OCI-LY7 (cell line): ENCODE data around the gene NUDT3. TPM values are rescaled to one million over a fixed set of nuclear protein-coding genes. Genes with fewer than 3 reads are reported as not detected.

Source experiments
- BruUV-seq: library from RNA; stranded (reverse); fragments of 400-500 nt; replicated peaks from 2 replicates; lab custom pipeline; 2021; lab: Mats Ljungman, UMichigan
- CTCF ChIA-PET: fragments of 300-600 bp; sonication (Branson Sonifier 250); formaldehyde crosslinking; loops from one replicate; lab custom pipeline; 2022; ENCODE audit warnings: antibody characterized with exemption; ENCODE audit not compliant: unreplicated experiment; lab: Charles Lee
- POLR2A ChIA-PET: fragments of 300-600 bp; sonication (Branson Sonifier 250); formaldehyde crosslinking; loops from one replicate; lab custom pipeline; 2022; ENCODE audit warnings: antibody characterized with exemption; lab: Charles Lee
- DNase-seq: peaks from one replicate; pipeline ENCODE4 v3.0.0-alpha.2; 2015; ENCODE audit warnings: low spot score
- H2AFZ ChIP-seq: fragments of 200-600 bp; sonication (generic), shearing (Covaris generic); 2 replicates; pipeline ENCODE4 v1.6.1; 2014; ENCODE audit warnings: mild to moderate bottlenecking, antibody characterized with exemption, low read length, moderate library complexity
- H3K27ac ChIP-seq: fragments of 200-600 bp; sonication (generic); 2 replicates; pipeline ENCODE4 v1.5.1; 2014; ENCODE audit warnings: mixed run types, low read depth, mild to moderate bottlenecking, moderate library complexity, low read length, inconsistent platforms; ENCODE audit not compliant: poor library complexity, severe bottlenecking
- H3K36me3 ChIP-seq: fragments of 200-600 bp; sonication (generic); 2 replicates; pipeline ENCODE4 v1.6.1; 2014; ENCODE audit warnings: mild to moderate bottlenecking, antibody characterized with exemption, low read length, moderate library complexity, mixed read lengths; ENCODE audit not compliant: insufficient read depth
- H3K4me1 ChIP-seq: fragments of 200-600 bp; sonication (generic); 2 replicates; pipeline ENCODE4 v1.5.1; 2014; ENCODE audit warnings: mild to moderate bottlenecking, low read length; ENCODE audit not compliant: insufficient read depth, poor library complexity, severe bottlenecking
- H3K4me2 ChIP-seq: fragments of 200-600 bp; sonication (generic); 2 replicates; pipeline ENCODE4 v1.6.1; 2014; ENCODE audit warnings: mild to moderate bottlenecking, low read length
- H3K4me3 ChIP-seq: fragments of 200-600 bp; sonication (generic); 2 replicates; pipeline ENCODE4 v1.5.1; 2014; ENCODE audit warnings: mild to moderate bottlenecking, low read depth, low read length; ENCODE audit not compliant: poor library complexity, severe bottlenecking
- H3K79me2 ChIP-seq: fragments of 200-600 bp; sonication (generic); 2 replicates; pipeline ENCODE4 v1.6.1; 2016; ENCODE audit warnings: low read depth, mild to moderate bottlenecking, low read length, moderate library complexity, mixed read lengths; ENCODE audit not compliant: insufficient read depth
- H3K9me2 ChIP-seq: fragments of 200-600 bp; sonication (generic); 2 replicates; pipeline ENCODE4 v1.6.1; 2016; ENCODE audit warnings: mild to moderate bottlenecking, low read length, mixed read lengths; ENCODE audit not compliant: insufficient read depth
- H3K9me3 ChIP-seq: fragments of 200-600 bp; sonication (generic); 2 replicates; pipeline ENCODE4 v1.6.1; 2014; ENCODE audit warnings: mild to moderate bottlenecking, mixed run types, low read length, mixed read lengths
- H4K20me1 ChIP-seq: fragments of 200-600 bp; sonication (generic); 2 replicates; pipeline ENCODE4 v1.6.1; 2014; ENCODE audit warnings: mild to moderate bottlenecking, antibody characterized with exemption, low read length, moderate library complexity, mixed read lengths; ENCODE audit not compliant: insufficient read depth
- CTCF ChIP-seq: fragments of 200-600 bp; sonication (generic); conservative IDR thresholded peaks from 2 replicates; pipeline ENCODE4 v1.5.1; 2014; ENCODE audit warnings: mild to moderate bottlenecking, antibody characterized with exemption, low read length, moderate library complexity, mixed read lengths
- EZH2phosphoT487 ChIP-seq: fragments of 200-600 bp; sonication (generic); IDR thresholded peaks from 2 replicates; pipeline ENCODE4 v1.6.1; 2018; ENCODE audit warnings: low read depth, borderline replicate concordance, mild to moderate bottlenecking, mixed run types, antibody characterized with exemption, low read length, moderate library complexity, mixed read lengths
- intact Hi-C: fragments of 100-400 bp; cut with micrococcal nuclease; formaldehyde crosslinking; loops from one replicate; pipeline ENCODE4 v1.10.0; 2022; ENCODE audit not compliant: unreplicated experiment
- total RNA-seq, 2 experiments: library from RNA; depleted of rRNA in 1 of 2; stranded (reverse); fragments of >200 nt in 1 of 2; shearing (Covaris generic) in 1 of 2; gene quantifications; 2 replicates each; pipeline ENCODE4 v1.2.3, GENCODE V29; 2014 to 2022

The NUDT3 gene
- total RNA-seq, 2 experiments from 2014 or later, result 30.7 to 43.0 TPM

- Histone ChIP-seq H3K9me2 (no peaks in the 10 kb centered on the region), H3K27ac (no peak overlapping the region), H3K4me2 (no peak overlapping the region), H3K4me3 (no peak overlapping the region), H3K9me3 (no peaks in the 10 kb centered on the region), H3K4me1 (peaks cover 17% of the 10 kb centered on the region), H3K79me2 (peaks cover 23% of the 10 kb centered on the region; the same call in 1 of the 2 replicates), H4K20me1 (no peaks in the 10 kb centered on the region; the same call in 1 of the 2 replicates), H2AFZ (no peak overlapping the region), H3K36me3 (peaks cover 29% of the 10 kb centered on the region)
- TSS peak; percentile 7 for BruUV-seq
- CTCF ChIA-PET, result no interaction called here
- POLR2A ChIA-PET, result interaction anchor here (0.5 to 1.6 kb wide), 6 partner anchors 11 to 1639 kb away, joined by 3 to 5 read pairs (median 3); no protein-coding TSS in a partner anchor
- intact Hi-C loops, result no loop called here
- DNase-seq, result no peak
- TF ChIP-seq EZH2phosphoT487, result no peak
- no peak for TF ChIP-seq CTCF
These were observed 53.0 kb downstream of the NUDT3 start for GRCh38 chr6:34339432-34339831.

GRCh38 chr6:34338811-34339210 is 53.7 kb downstream of the NUDT3 start:
- H3K4me3 ChIP-seq, result no peak overlapping the region
- TF ChIP-seq CTCF (no peak), EZH2phosphoT487 (no peak)
- no peak for DNase-seq
- peaks cover 17% of the 10 kb centered on the region; the same call in 1 of the 2 replicates for H3K79me2 ChIP-seq
- intact Hi-C loops, result no loop called here
- no peak overlapping the region for H3K4me2 ChIP-seq
- H4K20me1 ChIP-seq, result no peaks in the 10 kb centered on the region; the same call in 1 of the 2 replicates
- POLR2A ChIA-PET, result interaction anchor here (0.6 to 1.6 kb wide), 5 partner anchors 21 to 1640 kb away, joined by 3 to 4 read pairs (median 3); partner anchors contain the start of gene HMGA1
- H2AFZ ChIP-seq, result no peak overlapping the region
- H3K36me3 ChIP-seq, result peaks cover 29% of the 10 kb centered on the region
- no peak overlapping the region for H3K27ac ChIP-seq
- no peaks in the 10 kb centered on the region for H3K9me2 ChIP-seq
- H3K9me3 ChIP-seq, result no peaks in the 10 kb centered on the region
- H3K4me1 ChIP-seq, result peaks cover 20% of the 10 kb centered on the region
- CTCF ChIA-PET, result no interaction called here
- BruUV-seq, result no TSS peak

- intact Hi-C loops, result no loop called here
- Histone ChIP-seq H3K4me3 (no peak overlapping the region), H3K4me2 (0 out of 2 replicates have a peak overlapping the region, but pooled peaks have one; percentile 30), H4K20me1 (peaks cover 2% of the 10 kb centered on the region; the same call in 1 of the 2 replicates), H3K9me2 (no peaks in the 10 kb centered on the region), H3K36me3 (peaks cover 29% of the 10 kb centered on the region), H3K79me2 (peaks cover 12% of the 10 kb centered on the region; the same call in 1 of the 2 replicates), H2AFZ (no peak overlapping the region), H3K4me1 (peaks cover 25% of the 10 kb centered on the region), H3K27ac (no peak overlapping the region), H3K9me3 (no peaks in the 10 kb centered on the region)
- CTCF ChIA-PET, result no interaction called here
- POLR2A ChIA-PET, result interaction anchor here (0.8 to 1.6 kb wide), 5 partner anchors 21 to 101 kb away, joined by 3 to 5 read pairs (median 3); partner anchors contain the start of gene HMGA1
- no TSS peak for BruUV-seq
- DNase-seq, result no peak
- TF ChIP-seq EZH2phosphoT487 (no peak), CTCF (no peak)
These were observed 54.1 kb downstream of the NUDT3 start for GRCh38 chr6:34338377-34338776.
